Epidermal melanocyte (primary cell): ENCODE measurements around the gene CPNE7.

Experiments
- DNase-seq: peaks from one replicate; pipeline ENCODE4 v3.0.0; 2011; ENCODE audit warnings: low spot score; ENCODE audit not compliant: insufficient read length

CPNE7 gene

GRCh38 chr16:89602273-89602951 is 26.9 kb downstream of the CPNE7 start:
- peak; percentile 48 for DNase-seq

DNA sequence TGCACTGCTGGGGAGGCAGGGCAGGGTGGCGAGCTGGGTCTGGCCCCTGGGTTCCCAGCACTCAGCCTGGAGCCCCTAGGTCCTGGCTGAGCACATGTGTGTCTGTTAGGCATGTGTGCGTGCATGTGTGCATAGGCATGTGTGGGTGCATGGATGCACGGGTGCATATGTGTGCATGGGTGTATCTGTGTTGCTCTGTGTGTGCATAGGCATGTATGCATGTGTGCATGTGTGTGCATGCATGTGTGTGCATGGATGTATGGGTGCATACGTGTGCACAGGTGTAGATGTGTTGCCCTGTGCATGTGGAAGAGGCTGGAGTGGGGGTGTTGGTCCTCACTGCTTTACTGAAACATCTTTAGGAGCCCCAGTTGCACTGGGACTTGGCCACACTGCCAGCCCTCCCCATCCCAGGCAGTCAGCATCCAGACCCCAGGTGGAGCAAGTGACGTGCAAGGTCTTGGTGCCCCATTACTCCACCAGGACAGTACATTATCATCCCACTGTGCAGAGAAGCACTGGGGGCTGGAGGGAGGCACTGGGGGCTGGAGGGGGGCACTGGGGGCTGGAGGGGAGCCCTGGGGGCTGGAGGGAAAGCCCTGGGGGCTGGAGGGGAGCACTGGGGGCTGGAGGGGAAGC is 27.5 kb downstream of the CPNE7 start:
- no peak for DNase-seq

- no peak for DNase-seq
These were observed 29.2 kb downstream of the CPNE7 start for GRCh38 chr16:89604764-89605163.

GRCh38 chr16:89605186-89605970 is 29.8 kb downstream of the CPNE7 start:
- DNase-seq = no peak

GRCh38 chr16:89606006-89606405 is 30.4 kb downstream of the CPNE7 start:
- no peak for DNase-seq

DNA sequence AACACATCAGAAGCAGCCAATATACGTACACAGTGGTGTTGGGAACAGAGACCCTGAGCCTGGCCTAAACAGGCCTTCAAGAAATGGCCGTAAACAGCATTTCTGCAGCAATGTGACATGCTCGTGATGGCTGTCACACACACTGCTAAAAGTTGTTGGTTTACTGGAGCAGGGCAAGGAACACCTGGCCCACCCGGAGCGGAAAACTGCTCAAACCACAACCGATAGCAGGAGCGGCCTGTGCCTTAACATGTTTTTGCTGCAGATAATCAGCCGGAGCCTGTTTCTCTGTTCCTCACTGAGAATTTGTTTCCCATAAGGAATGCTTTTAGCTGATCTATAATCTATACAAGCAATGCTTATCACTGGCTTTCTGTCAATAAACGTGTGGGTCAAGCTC is 31.9 kb downstream of the CPNE7 start:
- DNase-seq = no peak

GRCh38 chr16:89607937-89608740 is 32.6 kb downstream of the CPNE7 start:
- no peak for DNase-seq

- DNase-seq = no peak
These were observed 34.5 kb downstream of the CPNE7 start for GRCh38 chr16:89610108-89610453.

DNA sequence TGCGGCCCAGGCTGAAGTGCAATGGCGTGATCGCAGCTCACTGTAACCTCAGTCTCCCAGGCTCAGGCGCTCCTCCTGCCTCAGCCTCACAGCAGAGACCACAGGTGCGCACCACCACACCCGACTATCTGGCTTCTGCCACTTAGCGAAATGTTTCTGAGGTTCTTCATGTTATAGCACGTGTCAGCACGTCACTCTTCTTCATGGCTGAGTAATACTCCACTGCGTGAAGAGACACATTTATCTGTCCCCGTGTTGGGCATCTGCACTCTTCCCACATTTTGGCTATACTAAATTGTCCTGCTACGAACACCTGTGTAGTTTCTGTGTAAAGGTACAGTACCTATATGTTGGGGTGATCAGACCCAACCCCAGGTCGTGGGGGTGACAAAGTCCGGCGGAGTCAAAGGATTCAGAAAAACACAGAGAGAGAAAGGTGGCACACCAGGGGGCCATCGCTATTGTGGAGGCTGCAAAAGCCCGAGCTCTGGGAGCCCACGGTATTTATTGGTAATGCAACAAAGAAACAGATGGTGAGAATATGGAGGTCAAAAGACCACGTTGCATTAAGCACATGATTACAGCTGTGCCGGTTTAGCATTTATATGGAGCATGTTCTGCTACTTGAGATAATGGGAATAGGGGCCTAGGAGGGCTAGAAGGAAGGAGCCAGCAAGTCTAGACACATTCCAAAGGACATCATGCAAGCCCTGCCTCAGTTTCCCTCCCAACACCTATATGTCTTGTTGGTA is 37.0 kb downstream of the CPNE7 start:
- no peak for DNase-seq

GRCh38 chr16:89613231-89613953 is 37.8 kb downstream of the CPNE7 start, which contains the start of gene DPEP1:
DPEP1 (plus strand) TSS chr16:89613642; CDS start chr16:89630411, 16,769 bp downstream.
- no peak for DNase-seq

- DNase-seq = no peak
These were observed 38.4 kb downstream of the CPNE7 start for GRCh38 chr16:89613954-89614459.

DNA sequence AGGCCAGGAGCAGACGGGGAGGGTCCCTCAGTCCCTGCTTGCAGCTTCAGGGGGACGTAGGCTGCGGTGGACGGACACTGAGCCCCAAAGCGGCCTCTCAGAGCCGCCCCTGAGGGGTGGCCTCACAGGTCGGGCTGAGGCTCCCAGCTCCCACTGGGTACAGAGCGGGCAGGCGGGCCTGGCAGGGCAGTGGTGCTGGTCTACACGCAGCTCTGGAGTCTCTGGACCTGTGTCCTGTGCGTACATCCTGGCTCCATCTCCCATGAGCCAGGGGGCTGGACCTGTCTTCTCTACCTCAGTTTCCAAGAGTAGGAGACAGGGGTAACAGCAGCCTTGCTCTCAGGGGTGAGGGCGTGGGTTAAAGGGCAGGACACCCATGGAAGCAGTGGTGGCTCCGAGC is 39.6 kb downstream of the CPNE7 start:
- no peak for DNase-seq

DNA sequence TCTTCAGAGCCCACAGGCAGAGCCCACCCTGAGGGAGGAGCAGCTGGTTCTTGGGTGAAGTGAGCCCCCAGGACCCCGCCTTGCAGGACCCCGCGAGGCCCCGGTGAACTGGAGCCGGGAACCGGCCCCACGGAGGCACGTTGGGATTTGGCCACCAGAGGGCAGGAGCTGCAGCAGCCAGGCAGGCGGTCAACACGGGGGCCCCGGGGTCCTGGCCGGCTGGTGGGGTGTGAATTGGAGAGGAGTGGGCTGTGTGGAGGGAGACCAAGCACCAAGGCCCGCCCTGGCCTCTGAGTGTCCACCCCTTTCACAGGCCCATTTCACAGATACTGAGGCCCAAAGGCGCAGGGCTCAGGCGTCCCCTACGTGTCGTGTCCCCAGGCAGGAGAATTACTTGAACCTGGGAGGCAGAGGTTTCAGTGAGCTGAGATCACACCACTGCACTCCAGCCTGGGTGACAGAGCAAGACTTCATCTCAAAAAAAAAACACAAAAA is 40.1 kb downstream of the CPNE7 start:
- no peak for DNase-seq

DNA sequence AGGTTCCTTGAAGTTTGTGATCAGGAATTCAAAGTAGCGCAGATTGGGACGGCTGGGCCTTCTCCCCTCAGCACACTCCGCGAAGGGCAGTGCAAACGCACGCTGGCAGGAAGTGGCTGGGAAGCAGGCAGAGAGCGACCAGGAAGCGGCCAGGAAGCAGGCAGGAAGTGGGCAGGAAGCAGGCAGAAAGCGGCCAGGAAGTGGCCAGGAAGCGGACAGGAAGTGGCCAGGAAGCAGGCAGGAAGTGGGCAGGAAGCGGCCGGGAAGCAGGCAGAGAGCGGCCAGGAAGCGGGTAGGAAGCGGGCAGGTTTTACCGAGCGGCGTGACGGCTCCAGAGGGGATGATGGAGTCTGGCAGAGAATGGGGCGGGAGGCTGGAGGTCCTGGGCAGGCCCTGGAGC is 41.1 kb downstream of the CPNE7 start:
- no peak for DNase-seq

DNA sequence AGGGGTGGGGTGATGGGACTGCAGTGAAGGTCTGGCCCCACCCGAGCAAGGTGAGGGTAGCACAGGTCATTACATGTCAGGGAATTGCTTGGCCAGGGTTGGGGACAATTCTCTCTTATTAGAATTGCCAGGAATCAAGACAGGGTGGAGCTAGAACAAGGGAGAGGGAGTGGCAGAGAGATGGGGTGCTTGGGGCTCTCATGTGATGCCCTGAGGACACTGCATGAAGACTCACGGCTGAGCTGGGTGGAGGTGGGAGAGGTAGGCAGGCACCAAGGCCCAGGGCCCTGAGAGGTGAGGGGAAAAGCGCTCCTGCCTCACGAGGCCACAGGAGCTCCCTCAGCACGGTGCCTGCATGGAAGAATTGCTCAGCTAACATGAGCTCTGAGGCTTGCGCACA is 41.5 kb downstream of the CPNE7 start:
- DNase-seq = no peak

DNA sequence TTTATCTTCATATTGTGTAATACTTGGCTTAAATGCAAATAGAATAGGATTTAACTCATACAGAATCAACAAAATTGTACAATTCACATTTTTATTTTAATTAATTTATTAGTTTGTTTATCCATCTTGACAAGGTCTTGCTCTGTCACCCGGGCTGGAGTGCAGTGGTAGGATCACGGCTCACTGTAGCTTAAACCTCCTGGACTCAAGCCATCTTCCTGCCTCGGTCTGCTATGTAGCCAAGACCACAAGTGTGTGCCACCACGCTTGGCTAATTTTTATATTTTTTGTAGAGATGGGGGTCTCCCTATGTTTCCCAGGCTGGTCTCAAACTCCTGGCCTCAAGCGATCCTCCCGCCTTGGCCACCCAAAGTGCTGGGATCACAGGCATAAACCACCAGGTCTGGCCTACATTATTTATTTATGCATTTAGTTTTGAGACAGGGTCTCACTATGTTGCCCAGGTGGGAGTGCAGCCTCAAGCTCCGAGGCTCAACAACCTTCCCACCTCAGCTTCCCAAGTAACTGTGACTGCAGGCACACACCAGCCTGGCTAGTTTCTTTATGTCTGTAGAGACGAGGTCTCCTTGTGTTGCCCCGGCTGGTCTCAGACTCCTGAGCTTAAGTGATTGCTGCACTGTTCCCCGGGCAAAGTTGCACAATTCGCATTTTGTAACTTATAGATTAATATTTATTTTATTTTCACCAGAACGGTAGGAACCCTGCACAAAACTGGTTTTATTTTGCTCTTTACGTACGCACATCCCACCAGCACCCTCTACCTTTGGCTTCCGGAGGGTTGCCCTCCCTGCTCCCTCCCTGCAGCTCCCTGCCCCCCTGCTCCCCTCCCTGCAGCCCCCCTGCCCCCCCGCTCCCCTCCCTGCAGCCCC is 42.8 kb downstream of the CPNE7 start:
- DNase-seq = no peak

DNA sequence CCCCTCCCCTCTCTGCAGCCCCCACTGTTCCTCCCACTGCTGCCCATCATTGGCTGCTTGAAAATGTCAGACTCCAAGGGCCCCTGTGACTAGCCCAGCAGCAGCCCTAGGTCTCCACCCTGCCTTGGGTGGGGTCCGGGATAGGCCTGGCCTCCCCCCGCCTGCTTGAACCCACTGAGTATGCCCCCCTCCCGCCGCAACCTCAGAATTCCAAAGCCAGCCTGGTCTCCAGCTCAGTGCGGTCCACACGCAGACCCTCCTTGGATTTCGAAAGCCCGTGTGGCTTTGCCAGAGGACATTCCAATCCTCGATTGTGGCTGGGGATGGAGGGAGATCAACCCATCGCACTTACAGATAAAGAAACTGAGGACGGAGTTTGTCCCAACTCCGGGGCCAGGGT is 44.3 kb downstream of the CPNE7 start:
- no peak for DNase-seq

- no peak for DNase-seq
These were observed 44.9 kb downstream of the CPNE7 start for GRCh38 chr16:89620406-89620841.
